Activated T-cell treated with anti-CD3 and anti-CD28 coated beads for 1 hour (primary cell): ENCODE results near the gene C20orf144.
"Not testable (repeated sequence)": the region's sequence is repeated elsewhere in the genome, so short reads cannot be mapped to it uniquely, and the experiment has no call there.

Experiments used
- DNase-seq: peaks from one replicate; pipeline ENCODE4 v3.0.0-alpha.2; 2020; ENCODE audit warnings: low read depth

The C20orf144 gene

DNA sequence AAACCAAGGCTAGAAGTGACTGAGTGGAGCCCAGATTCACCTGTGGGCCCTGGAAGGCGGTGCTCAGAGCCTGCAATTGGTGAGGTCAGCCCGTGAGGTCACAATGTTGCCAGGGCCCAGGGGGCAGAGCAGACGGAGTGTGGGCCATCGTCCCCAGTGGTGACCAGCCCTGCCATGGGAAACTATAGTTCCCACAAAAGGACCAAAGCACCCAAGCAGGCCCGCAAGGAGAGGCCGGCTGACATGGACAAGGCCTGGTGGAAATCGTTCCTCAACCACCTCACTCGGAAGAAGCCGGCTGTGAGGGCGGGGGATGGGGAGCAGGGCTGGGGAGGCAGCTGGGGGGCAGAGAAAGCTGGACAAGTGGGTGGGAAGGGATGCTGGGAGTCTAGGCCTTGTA lies at the start of gene C20orf144:
Gene C20orf144 (plus strand): TSS at position 156 of the 400 bp plus-strand sequence. CDS start 19 bp downstream, at position 175.
- DNase-seq = no peak

DNA sequence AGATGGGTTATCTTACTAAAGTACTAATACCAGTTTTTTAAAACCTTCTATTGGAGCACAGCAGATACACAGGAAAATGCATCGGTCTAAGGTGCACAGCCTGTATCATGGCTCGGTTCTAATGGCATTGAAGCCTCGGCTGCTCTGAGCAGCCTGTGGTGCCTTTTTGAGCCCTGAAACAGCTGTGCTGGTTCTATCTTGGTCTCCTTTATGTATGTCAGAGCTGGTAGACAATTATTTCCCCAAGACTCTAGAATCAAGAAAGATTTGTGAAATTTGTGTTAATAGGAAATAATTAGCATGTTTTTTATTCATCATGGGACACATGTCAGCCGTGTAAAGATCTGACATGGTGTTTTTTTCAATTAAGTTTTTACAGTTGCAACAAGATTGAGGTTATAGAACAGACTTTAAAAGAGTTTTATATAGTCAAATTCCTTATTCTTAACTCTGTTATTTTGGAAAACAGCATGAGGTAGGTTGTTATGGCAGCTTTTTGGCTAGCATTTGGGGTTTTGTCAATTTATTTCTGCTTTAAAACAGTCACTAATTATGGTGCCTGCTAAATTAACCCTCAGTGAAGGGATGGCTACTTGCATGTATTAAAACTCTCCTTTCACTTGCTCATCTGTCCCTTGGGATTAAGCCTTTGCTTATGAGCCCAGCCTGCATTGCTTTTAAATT lies 40.3 kb upstream of the C20orf144 start:
- DNase-seq = no peak

DNA sequence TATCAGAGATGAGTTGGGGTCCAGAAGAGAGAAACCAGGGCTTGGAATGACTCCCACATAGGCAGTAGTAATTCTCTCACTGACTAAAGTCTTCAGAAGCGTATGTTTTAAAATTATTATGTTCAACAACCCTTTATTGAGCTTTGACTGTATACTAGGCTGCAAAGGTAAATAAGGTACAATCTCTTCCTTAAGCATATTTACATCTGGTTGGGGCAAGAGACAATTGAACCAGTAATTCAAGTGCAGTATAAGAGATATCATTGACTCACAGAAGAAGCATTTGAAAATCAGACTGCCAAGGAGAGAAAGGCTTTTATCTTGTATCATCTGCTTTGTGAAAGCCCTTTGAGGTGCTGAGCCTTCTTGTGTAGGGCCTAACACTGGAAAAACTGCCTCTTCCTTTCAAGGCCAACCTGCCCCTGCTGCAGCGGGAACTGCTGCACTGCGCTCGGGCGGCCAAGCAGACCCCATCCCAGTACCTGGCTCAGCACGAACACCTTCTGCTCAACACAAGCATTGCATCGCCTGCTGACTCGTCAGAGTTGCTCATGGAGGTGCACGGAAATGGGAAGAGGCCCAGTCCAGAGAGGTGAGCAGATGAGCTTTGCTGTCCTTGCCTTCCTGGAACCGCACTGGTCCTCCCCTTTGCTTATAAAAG lies 39.3 kb upstream of the C20orf144 start:
- no peak for DNase-seq

DNA sequence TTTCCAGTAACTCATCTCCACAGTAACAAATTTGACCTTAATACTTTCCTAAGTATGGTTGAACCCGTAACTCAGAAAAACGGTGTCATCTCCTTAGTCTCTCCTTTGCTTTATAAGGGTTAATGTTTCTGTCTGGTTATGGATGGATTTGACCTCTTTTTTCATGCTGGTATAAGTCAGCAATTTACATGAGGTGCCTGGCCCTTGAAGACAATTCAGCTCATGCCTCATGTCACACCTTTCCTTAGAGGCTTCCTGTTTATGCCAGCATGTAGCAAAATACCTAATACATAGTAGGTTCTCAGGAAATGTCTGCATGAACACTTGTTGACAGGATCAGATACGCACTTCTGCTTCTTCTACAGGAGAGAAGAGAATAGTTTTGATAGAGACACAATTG lies 37.7 kb upstream of the C20orf144 start:
- no peak for DNase-seq

DNA sequence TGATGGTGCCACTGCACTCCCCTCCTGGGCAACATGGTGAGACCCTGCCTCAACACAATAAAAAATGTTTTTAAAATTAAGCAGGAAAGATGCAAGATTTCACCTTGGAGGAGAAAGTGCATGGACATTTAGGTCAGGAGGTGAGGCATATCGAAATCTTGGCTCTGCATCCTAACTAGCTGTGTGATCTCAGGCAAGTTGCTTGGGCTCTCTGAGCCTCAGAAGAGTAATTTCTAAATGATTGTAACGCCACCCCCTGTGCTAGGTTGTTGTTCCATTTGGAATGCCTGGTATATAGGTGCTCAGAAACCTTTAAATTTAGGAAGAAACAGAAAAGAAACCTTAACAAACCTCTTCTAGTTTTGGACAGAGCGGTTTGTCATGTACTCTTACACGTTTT lies 35.9 kb upstream of the C20orf144 start:
- DNase-seq = no peak

DNA sequence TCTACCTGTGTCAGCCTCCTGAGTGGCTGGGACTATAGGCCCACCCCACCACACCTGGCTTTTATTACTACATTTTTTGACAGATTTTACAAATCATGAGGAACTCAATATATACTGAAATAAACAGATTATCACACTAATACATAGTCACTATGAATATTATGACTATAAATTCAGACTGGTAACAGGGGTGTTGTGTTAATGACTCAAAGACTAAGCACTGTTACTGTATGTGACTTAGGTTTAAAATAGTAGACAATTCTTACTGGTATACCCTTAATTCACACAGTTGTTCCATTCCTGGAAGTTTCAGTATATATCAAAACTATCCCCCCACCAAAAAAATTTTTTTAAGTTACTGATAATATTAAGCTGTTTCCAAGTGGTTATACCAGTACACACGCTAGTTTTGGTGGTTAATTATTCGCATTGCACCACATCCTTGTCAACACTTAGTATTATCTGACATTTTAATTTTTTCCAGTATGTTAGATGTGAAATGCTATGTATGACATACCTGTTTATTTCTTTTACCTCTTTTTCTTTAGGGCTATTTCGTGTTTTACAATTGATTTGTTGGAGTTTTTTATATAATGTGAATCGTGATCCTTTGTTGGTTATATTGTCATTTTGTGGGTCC lies 34.4 kb upstream of the C20orf144 start:
- DNase-seq = no peak

DNA sequence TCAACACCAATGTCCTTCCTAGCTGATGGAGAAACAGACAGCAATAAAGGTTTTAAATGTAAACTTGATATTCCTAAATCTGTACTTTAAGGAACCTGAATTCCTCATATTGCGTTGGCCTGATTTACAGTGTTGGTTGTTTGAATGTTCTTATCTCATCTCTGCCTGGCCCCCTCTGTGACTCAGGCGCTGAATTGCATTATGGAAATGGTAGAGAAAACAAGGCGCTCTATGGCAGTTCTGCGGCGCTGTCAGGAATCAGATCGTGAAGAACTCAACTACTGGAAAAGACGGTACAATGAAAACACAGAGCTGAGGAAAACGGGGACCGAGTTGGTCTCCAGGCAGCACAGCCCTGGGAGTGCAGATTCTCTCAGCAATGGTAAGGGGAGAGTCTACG lies 32.6 kb upstream of the C20orf144 start:
- DNase-seq = no peak

DNA sequence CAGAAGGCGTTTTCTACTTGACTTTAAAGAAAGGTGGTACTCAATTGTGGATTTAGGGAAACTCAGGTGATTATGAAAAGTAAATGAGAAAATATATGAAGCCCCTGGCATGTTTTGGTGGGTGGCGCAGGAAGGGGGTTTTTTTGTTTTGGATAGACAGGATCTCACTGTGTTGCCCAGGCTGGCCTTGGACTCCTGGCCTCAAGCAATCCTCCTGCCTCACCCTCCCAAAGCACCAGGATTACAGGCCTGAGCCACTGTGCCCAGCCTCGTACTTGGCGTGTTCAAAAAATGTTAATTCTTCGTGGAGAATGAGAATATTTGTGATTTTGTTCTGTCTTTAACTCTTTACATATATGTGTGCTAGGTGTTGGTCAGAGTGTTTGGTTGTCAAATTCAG lies 32.1 kb upstream of the C20orf144 start:
- DNase-seq = no peak

DNA sequence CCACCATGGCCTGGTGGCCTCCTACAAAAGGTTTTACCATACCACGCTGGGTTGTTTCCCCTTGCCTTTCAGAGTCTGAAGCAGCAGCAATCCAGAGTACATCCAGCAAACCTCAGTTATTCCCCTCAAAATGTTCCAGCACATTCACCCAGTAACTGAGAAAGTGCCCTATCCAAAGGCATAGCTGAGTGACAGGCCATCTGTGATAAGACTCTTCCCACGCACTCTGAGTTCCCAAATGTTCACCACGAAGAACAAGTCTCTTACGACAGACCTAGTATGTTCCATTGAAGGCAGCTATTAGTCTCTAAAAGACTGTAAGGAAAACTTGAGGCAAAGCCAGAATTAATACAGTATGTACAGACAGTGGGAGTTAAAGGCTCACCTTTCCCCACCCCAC lies 31.6 kb upstream of the C20orf144 start:
- no peak for DNase-seq

DNA sequence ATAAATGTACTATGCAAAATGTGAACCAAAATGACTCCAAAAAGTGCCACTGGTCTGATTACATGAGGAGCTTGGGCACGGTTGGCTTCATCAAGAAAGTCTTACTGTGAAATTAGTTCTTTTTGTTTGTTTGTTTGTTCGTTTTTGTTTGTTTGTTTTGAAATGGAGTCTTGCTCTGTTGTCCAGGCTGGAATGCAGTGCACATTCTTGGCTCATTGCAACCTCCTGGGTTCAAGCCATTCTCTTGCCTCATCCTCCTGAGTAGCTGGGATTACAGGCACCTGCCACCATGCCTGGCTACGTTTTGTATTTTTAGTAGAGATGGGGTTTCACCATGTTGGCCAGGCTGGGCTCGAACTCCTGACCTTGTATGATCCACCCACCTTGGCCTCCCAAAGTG lies 30.2 kb upstream of the C20orf144 start:
- DNase-seq = not testable (repeated sequence)

DNA sequence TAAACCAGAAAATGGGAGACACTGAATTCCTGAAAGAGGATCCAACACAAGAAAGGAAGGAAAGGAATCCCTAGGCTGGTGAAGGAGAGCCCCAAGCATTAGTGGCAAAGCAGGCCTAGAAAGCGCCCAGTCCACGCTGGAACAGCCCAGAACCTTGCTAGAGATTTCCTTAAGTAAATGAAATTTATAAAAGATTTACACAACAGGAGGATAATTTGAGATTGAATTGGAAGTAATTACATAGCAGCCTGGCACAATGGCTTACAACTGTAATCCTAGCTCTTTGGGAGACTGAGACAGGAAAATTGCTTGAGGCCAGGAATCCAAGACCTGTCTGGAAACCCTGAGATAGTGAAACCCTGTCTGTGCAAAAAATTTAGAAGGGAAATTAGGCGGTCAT lies 26.8 kb upstream of the C20orf144 start:
- DNase-seq = no peak

DNA sequence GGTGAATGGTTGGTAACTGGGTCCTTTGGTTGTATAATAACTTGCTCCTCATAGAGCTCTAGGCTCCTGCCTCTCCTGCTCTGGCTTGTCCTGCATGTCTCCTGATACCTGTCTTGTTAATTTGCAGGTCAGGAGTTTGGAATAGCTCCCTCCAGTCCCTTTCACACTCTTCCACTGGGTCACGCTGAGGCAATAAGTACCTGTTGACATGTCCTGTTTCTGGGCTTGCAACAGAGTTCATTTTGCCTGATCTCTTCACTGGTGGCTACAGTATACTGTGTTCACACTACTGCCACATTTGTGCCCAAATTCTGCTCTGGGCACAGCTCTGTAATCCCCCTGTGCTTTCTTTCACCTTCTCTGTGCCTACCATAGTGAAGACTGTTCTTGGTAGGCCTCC lies 25.4 kb upstream of the C20orf144 start:
- no peak for DNase-seq

DNA sequence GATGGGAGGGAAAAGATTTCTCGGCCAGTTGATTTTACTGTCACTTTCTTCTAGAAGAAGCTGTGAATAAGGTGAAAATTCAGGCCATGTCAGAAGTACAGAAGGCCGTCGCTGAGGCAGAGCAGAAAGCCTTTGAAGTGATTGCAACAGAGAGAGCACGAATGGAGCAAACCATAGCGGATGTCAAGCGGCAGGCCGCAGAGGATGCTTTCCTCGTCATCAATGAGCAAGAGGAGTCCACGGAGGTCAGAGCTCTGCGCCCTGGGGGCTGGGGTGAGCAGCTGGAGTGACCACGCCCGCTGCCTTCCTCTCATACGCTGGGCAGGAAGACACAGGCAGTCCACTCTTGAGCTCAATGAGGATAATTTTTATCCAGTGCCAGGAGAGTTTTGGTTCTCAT lies 21.8 kb upstream of the C20orf144 start:
- DNase-seq = no peak

DNA sequence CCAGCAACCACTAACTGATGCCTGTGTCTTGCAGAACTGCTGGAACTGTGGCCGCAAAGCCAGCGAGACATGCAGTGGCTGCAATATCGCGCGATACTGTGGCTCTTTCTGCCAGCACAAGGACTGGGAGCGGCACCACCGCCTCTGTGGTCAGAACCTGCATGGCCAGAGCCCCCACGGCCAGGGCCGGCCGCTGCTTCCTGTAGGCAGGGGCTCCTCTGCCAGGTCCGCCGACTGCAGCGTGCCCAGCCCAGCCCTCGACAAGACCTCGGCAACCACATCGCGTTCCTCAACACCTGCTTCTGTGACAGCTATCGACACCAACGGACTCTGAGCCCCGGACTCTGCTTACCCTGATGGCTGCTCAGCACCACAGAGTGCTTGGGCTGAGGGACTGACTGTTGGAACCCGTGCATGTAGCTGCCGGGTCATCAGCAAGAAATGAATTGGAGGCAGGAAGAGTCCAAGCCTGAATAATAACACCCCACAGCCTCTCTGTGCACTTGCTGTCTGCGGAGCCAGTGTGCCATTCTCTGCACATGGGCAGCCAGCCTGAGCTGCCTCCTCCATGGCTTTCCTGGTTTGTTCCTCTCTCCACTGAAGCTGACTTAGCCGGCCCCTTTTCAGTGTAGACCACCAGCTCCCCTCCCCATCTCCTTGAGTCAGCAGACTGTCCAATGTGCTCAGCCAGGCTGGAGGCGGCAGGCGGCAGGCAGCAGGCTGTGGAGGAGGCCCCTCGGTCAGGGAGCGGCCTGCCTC lies 17.6 kb upstream of the C20orf144 start:
- no peak for DNase-seq

DNA sequence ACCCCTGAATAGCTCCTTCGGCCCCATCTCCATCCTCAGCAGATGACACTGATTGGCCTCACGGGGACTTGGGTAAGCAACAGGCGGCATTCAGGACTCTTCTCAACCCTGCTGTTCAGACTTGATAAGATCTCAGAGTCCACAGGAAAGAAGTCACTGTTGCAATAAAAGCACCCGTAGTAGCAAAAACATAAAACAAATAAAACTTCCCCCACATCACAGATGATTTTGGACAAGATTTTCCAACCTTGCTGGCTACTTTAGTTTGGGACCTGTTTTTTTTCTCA lies 17.1 kb upstream of the C20orf144 start:
- DNase-seq = no peak

DNA sequence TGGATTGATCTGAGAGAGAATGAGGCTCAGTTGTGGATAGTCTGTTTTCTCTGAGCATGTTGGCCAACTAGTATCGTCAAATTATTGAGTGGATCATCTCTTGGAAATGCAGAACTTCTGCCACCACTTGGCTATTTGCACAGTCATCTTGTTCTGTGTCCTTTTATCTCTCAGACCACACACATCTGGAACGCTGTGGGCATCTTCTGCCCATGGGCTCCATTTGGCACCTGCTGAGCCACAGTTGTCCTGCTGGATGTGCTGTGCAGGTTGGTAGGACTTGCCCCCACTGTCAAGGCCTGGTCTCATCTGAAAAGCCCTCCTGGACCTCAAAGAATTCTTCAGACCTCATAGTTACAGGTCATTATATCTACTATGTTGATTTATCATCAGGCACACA lies 16.7 kb upstream of the C20orf144 start:
- DNase-seq = no peak

DNA sequence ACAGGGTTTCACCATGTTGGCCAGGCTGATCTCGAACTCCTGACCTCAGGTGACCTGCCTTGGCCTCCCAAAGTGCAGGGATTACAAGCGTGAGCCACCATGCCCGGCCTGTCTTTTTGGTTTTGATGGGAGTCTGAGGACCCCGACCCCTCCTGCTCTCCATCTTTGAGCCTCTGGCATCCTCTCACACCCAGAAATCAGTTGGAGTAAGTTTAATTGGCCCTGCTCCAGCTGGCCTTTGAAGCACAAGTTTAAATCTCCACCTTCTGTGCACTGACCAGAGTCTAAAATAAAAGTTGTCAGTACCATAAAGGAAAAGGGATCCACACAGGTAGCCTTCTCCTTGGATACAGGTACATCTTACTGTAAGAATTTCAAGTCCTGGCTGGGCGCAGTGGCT lies 15.9 kb upstream of the C20orf144 start:
- DNase-seq = no peak

DNA sequence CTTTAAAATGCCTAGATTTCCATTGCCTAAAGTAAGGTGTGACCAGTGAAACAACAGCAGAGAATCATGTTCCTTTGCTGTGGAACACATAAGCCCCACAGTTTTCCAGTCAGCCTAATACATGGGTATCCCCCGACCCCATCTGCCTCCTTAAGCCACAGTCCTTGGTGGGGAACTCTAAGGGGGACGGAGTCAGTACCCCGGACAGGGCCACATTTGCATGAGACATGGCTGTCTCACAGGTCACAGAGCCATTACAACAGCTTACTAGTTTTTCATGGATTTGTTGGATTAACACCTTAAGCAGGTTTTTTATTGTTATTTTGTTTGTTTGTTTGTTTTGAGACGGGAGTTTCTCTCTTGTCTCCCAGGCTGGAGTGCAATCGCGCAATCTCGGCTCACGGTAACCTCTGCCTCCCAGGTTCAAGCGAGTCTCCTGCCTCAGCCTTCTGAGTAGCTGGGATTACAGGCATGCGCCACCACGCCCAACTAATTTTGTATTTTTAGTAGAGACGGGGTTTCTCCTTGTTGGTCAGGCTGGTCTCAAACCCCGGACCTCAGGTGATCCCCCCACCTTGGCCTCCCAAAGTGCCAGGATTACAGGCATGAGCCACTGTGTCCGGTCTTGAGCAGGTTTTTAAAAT lies 15.0 kb upstream of the C20orf144 start:
- DNase-seq = not testable (repeated sequence)

DNA sequence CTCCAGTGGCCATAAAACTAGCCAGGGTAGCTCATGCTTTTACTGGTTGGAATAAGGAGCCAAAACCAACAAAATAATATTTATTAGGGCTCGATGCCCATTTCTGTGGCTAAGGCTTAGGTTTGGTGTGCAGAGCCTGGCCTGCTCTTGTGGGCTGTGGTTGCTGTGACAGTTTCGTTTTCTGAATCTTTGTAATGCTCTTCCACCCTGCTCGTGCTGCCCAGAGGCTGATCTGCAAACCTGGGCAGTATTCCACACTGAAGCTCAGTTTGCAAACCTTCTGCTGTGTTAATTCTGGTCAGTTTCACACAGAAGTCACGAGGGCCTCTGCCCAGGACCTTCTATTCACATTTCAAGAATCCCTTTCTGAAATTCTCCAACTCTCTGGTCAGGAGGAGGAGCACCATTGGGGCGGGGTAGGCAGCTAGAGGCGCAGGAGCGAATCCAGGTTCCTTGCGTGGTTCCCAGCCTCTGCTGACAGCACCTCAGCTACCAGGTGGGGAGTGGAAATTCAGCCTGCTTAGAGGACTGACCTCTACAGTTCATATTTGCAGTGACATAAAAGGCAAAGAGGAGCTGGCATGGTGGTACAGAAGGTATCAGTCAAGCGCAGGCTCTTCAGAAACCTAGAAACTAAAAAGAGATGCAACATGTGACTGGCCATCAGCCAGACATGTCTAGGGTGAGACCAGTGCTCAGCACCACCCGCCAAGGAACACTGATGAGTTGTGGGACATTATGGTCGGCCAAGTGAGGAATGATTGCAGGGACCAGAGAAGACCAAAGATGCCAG lies 14.3 kb upstream of the C20orf144 start:
- no peak for DNase-seq

DNA sequence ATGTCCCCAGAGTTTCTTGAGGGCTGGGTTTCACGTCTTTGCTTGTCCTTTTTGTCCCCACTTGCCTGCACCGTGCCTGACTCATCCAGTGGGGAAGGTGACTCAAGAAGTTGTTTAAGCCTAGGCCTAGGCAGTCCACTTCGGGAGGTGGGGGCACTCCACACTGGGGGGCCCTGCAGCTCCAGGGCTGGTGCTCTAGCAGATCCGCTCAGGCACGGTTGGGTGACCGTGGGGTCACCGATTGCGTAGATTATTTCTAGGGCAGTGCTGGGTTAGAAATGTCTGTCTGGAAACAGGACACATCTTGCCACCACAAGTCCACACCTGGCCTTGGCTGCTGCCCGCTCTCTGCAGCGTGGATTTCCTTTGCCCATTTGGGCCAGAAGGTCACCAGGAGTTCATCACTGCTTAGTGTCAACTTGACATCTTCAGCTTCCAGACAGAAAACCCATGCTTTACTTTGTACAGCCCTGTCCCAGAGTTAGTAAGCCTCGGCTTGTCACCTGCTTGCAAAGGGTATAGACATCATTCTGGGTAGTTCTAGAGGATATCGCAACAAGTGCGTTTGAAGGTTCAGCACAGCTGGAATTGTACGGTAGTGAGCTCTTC lies 13.6 kb upstream of the C20orf144 start:
- no peak for DNase-seq

DNA sequence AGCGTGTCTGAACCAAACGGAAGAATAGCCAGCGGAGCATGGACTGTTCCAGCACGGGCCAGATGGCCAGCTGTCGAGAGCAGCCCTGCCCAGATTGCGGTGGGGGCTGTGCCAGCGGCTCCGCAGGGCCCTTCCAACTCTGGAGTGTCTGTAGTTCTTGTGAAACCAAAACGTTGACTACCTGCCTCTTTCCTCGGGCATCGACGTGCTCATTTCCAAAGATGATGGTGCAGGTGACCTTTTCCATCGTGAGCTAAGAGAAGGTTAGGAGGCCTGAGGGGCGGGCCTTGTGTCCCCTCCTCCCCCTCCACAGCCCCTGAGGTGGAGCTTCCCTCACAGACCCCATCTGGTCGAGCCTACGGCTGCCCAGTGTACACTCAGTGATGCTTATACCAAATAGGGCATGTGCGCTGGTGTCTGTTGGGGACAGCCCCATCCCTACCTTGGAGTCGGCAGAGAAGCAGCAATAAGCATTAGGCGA lies 12.9 kb upstream of the C20orf144 start:
- no peak for DNase-seq
